ENCODE measurements around the gene MAGI1.
"Not testable (repeated sequence)": the region's sequence is repeated elsewhere in the genome, so short reads cannot be mapped to it uniquely, and the experiment has no call there.

MAGI1 gene

DNA sequence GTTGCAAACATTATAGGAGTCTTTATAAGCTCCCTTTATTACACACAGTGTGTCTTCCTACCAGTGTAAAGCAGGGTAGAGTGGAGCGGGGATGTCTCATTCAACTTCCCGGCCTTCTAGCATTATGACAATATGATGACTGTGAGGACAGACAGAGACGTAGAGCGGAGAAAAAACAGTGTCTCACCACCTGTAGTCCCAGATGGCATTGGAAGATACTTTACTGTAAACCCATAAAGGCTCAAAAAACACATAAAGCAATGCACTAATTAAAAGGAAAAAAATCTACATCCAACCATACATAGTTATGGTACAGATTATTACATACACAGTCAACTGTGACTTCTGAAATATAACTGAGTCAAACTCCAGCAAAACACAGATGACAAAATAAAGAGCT lies 383.7 kb downstream of the MAGI1 start:
- DNase-seq, result no peak

DNA sequence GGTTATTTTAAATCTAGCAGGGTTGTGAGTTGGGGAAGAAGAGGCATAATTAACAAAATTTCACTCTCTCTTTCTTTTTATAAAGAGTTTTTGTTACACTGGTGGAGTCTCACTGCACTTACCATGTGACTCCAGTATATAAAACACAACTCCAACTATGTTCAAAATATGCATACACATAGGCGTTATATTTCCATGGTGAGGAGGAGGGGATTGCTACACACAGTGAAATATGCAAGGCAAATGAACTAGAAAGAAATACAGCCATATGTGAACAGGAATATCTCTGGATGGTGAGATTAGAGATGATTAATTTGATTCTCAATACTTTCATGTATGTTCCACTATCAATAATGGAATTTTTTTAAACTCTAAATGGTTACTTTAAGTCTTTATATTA lies 385.0 kb downstream of the MAGI1 start:
- no peak for DNase-seq

DNA sequence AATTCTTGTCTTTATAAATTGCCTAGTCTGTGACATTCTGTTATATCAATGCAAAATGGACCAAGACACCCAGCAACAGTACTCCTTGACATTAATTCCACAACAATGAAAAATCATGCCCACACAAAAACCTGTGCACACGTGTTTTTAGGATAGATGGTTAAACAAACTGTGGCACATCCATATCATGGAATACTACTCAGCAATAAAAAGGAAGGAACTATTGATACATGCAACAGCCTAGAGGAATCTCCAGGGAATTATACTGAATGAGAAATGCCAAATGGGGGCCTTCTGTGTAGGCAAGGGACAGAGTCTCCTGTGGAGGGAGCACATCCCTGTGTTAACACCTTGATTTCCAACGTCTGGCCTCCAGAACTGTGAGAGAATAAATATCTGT lies 388.5 kb downstream of the MAGI1 start:
- no peak for DNase-seq

DNA sequence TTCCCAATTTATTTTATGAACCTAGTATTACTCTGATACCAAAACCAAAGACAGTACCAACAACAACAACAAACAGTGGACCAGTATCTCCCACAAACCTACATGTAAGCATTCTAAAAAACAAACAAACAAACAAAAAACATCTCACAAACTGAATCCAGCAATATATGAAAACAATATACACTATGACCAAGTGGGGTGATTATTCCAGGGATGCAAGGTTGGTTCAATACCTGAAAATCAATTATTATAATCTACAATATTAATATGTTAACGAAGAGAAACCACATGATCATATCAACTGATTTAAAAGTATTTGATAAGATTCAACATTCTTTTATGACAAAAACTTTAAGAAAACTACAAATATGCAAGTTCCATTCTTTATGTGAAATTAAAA lies 391.3 kb downstream of the MAGI1 start:
- no peak for DNase-seq

DNA sequence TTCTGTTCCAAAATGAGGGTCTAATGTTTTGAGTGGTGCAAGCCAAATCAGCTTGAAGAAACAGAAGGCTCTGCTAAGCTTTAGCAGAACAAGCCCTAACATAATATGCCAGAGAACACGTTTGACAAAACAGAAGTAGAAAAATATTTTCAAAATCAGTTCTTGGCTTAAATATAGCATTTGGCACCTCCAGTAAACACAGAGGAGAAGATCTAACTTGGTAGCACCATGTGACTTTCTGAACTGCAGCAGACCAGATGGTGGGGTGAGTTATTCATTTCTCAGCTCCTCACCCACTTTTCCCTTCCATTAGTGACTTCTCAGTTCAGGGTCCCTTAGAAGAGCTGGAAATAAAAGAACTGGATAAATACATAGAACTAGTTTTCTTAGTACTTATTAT lies 395.8 kb downstream of the MAGI1 start:
- DNase-seq, result no peak

DNA sequence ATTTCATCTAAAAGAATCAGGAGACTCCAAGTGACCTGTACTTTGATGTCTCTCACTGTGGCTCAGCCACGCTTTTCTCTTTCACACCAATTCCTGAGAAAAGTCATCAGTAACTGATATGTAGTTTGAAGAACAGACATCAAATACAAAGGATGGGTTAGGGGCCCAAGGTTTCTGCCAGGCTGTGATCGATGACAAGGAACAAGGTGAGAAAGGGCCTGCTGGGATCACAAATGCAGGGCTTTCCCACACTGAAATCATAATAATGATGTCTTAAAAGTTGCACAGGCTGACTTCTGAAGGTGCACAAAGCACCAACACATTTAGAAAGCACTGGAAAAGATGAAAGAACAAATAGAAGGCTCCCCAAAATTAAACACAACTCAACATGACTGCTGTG lies 396.9 kb downstream of the MAGI1 start:
- DNase-seq, result no peak

DNA sequence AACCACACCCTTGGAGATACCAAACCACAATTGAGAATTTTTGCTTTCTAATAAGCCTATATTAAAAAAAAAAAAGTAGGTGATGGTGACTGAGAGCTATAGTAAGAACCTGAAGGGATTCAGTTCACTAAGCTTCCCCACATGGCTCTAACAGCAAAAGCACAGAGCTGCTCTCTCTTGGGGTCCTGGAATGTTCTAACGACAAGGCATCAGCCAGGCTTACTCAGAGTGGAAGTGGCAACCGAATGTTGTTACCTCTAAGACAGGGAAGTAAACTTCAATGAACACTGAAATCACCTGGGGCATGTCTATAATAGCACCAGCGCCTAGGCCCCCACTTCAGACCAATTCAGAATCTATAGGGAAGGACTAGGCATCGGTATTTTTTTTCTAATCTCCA lies 397.7 kb downstream of the MAGI1 start:
- no peak for DNase-seq

DNA sequence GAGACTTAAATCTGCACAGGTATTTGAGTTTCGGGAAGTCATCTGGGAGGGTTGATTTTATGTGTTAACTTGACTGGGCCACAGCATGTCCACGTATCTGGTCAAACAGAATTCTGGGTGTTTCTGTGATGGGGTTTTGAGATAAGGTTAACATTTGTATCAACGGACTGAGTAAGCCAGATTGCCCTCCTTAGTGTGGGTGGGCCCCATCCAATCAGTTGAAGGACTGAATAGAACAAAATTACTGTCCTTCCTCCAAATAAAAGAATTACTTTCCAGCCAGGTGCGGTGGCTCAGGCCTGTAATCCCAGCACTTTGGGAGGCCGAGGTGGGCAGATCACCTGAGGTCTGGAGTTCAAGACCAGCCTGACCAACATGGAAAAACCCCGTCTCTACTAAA lies 399.3 kb downstream of the MAGI1 start:
- DNase-seq, result no peak

DNA sequence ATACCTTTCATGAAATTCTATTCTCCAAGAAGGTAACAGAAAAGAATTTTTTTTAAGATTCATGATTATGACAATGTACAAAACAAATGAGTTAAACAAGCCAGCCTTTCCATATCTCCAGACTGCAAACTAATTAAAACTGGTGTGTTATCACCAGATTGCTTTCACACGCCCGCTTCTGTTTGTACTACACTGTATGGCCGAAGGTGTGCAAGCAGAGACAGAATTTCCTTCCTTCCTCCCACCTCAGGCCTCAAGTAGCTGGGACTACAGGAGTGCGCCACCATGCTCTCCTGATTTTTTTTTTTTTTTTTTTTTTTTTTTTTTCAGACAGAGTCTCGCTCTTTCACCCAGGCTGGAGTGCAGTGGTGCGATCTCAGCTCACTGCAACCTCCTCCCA lies 400.4 kb downstream of the MAGI1 start:
- no peak for DNase-seq

DNA sequence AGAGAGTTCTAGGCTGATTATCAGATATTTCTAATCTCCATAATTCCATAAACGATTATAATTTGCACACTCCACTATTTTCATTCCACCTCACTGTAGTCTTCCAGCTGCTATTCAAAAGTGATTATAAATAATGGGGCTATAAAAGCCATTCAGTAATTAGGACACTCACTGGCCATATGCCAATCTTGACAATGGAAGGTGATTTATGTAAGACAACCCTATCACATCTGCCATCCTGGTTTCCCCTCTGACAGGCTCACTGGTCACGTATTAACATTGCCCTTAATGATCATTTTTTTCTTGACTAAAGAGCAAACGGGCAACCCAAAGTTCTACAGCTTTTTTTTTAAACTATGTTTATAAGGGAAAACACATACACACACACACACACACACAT lies 402.4 kb downstream of the MAGI1 start:
- no peak for DNase-seq

DNA sequence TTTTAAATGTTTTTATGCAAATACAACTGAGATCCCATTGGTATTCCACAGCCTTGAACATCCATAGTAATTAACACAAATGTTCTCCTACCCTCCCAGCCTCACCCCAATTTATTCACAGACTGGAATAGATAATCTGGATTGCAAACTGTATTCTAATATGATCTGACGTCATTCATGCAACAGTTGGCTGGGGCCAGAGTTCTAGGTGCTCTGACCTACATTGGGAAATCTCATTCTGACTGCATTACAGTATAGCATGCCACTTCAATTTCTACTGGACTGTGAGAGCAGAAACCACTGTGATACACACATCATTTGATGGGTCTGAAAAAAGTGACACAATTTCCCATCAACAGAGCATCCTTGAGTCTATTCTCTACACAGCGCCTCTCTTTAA lies 403.1 kb downstream of the MAGI1 start:
- no peak for DNase-seq

DNA sequence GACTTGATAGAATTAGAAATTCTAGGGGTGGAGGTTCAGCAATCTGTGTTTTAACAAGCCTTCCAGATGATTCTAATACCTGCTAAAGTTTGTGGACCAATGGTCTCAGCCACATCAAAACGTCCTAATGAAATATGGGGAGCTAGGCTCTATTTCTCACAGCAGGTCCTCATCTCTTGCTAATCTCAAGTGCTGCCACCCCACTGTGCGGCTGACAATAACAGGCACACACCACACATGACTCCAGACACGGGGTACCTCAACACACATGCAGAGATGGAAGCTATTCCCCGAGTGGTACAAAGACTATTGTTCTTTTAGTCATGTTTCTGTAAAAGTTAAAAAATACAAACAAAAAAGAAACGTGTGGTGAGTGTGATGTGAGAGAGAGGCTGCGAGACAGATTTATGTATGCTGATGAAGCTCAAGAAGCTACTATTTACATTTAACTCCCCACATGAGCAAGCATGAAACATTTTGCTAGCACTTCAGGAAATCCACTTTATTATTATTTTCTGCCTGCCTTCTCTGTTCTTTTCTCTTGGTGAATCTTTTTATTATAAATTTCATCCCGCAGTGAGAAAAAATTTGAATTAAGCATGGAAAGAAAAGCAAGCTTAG lies 405.6 kb downstream of the MAGI1 start:
- no peak for DNase-seq

DNA sequence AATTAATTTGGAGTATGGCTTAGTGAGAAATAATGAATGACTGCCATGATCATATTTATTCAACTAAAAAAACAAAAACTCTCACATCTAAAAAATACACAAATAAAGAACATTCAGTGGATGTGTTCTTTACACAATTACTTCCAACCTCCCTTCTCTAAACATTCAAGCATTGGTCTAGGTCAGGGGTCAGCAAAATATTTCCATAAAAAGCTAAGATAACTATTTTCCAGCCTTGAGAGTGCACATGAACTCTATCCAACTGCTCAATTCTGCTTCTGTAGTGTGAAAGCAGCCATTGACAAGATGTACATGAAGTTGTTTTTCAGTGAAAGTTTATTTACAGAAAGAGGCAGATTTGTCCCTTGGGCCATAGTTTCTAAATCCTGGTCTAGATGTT lies 406.3 kb downstream of the MAGI1 start:
- no peak for DNase-seq

DNA sequence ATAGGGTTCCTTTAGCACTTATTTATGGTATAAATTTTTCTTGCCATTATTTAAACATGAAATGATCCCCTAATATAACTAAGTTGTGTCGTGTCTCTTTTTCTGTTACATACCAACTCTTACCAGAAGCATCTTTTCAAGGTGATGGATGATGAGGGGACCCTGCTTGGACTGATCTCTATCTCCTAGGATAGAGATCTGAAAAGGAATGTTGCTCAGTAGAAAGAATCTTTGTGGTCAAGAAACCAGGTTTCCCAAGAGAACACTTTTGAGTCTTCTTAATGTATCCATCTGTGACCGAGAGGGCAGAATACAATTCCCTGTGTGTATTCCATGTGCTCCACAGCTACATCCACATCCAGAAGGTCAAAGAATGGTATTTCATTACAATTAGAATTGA lies 409.7 kb downstream of the MAGI1 start:
- DNase-seq, result peak; percentile 35

DNA sequence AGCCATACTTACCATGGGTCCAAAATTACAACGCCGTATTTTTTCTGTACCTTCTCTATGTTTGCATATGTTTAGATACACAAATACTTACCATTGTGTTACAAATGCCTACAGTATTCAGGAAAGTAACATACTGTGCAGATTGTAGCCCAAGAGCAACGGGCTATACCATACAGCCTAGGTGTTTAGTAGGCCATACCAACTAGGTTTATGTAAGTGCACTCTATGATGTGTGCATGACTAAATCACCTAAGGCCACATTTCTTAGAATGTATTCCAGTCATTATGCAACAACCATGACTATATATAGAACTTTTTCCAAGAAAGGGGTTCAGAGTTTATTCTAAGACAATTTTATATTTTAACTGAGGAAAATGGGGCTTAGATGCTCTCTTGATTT lies 411.7 kb downstream of the MAGI1 start:
- DNase-seq, result peak; percentile 19

DNA sequence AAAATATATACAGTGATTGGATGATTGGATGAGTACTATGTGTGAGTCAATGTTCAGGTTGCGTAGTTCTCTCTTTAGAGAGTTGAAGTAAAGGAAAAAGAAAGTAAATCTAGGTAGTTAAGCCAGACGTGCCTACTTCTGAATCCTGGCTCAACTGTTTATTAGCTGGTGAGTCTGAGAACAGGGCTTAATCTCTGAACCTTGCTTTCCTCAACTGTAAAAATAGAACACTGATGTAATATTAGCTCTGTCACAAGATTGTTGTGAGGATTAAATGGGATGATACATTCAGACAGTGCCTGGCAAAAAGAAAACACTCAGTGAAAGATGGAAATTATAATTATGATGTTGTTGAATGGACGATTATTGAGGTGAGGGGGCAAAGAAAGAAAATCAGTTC lies 413.4 kb downstream of the MAGI1 start:
- no peak for DNase-seq

DNA sequence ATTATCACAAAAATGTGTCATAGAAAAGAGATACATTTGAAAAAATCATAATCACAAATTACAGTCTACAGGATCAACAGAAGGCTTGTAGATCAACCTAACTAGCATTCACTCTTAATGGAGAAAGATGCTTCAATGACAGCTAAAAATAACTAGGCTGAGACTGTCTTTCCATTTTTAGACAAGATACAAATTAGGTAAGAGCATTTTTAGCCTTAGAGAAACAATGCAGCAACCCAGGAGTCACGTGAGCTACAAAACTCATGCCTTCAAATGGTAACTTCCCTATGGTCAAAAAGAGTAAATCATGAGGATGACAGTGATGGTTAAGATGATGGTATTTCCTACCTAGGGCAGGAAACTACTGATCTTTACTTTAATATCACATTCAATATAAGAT lies 415.4 kb downstream of the MAGI1 start:
- no peak for DNase-seq

DNA sequence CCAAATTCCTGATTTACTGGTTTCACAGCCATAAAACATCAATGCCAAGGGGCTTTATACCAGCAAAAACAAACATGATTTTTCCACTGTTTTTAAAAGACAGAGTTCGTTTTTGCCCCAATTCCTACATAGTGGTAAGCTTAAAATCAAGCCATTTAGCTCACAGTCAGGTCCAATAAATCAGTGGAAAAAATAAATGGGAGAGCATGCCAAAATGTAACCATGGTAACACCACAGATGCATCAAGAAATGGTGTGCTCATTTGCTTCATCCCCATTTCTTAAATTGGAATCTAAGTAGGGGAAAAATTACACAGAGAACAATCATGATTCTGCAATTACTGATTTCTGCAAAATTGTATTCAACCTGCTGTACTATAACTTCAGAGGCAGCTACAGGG lies 418.8 kb downstream of the MAGI1 start:
- no peak for DNase-seq

DNA sequence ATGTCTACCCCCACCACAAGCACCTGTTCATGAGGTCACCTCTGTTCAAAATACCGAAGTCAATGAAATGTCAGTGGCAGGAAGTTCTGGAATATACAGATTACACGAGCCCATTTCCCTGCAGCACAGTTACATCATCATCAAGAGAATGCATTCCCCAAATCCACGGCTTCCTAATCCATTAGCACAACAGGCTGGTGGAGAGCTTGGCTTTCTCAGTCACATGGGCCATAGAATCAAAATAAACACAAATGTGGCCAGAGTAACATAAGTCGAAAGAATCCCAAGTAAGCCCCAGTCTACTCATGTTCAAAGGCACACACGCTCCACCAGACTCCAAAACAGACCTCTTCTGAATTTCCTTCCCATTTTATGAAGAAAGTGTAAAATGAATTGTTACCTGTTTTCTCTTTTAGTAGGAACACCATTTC lies 419.3 kb downstream of the MAGI1 start:
- DNase-seq, result peak; percentile 38

DNA sequence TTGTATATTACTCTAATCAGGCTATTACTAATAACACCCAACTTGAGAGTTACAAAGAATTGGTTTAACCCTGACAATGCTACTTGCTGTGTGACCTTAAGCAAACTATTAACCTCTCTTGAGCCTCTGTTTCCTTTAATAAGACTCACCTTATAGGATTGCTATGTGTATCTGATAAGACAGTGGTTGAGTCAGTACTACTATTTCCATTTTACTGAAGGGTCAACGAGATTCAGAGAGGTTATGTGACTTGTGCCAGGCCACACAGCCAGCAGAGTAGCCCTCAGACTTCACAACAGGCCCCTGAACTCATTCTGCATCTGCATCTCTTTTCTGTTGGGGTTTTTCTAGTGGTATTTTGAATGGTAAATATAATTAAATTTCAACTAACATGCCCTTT lies 420.1 kb downstream of the MAGI1 start:
- no peak for DNase-seq

DNA sequence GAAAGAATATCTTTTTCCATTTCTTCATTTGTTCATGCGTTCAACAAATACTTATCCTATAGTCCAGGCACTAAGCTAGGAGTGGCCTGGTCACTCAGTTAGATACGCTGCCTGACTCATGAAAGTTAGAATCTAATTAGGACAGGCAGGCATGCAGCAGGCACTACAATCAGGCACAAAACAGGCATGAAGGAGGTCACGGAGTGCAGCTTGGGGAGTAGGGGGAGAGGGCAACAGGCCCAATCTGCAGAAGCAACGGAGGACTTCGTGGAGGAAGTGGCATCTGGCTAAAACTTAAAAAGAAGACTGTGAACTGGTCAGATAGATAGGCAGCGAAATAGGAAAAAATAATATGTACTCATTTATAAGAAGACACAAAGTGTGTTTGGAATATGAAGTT lies 420.9 kb downstream of the MAGI1 start:
- no peak for DNase-seq

DNA sequence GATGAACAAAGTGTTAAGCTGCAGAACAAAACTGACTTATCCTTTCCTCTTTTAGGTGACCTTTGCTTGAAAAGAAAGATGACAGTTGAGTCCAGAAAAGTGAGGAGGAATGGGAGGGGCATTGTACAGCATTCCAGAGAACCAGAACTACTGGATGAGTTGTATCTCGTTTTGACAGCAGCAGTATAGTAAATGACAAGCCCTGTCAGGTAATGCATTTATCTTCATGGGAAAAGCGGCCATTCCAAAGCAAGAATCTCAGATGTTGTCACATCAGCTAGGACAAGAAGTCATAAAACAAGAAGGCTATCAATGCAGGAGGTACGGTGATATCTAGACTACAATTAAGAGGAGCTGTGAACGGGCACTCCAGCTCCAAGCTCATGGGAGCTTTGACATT lies 421.5 kb downstream of the MAGI1 start:
- DNase-seq, result no peak

DNA sequence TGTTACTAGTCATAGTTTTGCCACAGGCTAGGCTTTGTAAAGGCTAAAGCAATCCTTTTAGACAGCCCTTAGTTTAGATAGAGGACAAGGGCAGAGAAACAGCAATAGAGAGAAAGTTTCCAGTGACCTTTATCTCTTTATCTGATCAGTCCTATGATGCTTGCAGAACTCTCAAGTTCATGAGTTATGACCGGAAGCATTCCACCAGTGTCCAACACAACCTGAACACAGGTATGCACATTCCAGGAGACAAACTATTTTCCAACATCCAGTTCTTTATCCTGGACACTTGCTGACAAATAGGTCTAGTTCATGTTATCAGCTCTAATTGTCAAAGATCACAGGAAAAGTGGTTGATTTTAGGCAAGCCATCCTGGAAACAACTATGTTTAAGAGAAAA lies 422.2 kb downstream of the MAGI1 start:
- DNase-seq, result no peak

DNA sequence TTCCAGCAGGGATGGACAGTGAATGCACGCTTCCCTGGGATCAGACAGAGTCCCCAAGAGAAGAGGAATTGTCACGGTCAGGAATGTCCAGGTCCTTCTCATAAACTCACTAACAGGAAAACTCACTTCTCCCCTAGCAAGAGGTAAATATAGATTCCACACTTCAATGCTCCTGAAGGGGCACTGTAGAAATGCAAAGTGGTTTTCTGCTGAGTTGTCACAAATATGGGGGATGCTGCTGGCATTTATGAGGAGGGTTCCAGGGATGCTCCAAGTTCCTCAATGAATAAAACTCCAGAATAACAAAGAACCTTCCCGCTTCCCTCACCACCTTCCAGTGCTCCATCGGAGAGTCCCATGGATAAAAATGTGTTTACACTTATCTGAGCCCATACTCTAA lies 423.4 kb downstream of the MAGI1 start:
- DNase-seq, result no peak

DNA sequence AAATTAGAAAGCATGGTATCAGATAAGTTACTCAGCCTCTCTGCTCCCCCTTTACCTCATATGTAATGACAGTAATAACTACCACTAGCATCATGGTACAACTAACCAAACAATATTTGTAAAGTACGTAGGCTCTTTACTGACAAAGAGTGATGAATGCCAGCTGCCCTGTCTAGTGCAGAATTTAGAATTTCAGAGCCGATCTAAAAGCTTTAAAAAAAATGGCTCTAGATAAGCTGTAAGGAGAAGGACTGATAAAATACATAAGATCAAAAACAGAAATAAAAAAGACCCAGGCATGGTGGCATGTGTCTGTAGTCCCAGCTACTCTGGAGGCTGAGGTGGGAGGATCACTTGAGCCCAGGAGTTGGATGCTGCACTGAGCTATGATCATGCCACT lies 424.1 kb downstream of the MAGI1 start:
- DNase-seq, result no peak

DNA sequence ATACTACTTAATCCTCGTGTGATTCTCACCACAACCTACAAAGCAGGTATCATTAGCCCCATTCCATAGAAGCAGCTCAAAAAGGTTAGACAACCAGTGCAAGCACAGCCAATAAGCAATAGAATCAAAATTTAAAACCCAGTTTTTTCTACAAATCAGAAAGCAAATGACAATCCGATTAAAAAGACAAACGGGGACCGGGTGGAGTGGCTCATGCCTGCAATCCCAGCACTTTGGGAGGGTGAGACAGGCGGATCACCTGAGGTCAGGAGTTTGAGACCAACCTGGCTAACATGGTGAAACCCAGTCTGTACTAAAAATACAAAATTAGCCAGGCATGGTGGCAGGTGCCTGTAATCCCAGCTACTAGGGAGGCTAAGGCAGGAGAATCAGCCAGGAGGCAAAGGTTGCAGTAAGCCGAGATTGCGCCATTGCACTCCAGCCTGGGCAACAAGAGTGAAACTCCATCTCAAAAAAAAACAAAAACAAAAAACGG lies 430.7 kb downstream of the MAGI1 start:
- DNase-seq, result not testable (repeated sequence)

Data from fibroblast of upper back skin (primary cell).